Loucy (cell line): ENCODE measurements around the gene HIGD2A.

Experiments
- CTCF ChIP-seq: fragments of 200-600 bp; sonication (generic); conservative IDR thresholded peaks from 2 replicates; pipeline ENCODE4 v1.5.1; 2014; ENCODE audit warnings: mild to moderate bottlenecking, antibody characterized with exemption, low read length
- EZH2phosphoT487 ChIP-seq: fragments of 200-600 bp; IDR thresholded peaks from 2 replicates; pipeline ENCODE4 v1.6.1; 2018; ENCODE audit warnings: antibody characterized with exemption, mild to moderate bottlenecking, moderate library complexity, borderline replicate concordance

GRCh38 chr5:176408590-176408989 is 20.0 kb downstream of the HIGD2A start:
- TF ChIP-seq CTCF (no peak), EZH2phosphoT487 (no peak)
